Uterus (tissue), 4 donors: ENCODE results near the gene ELANE. TPM values are rescaled to one million over a fixed set of nuclear protein-coding genes. Genes with fewer than 3 reads are reported as not detected.
"Not testable (repeated sequence)": the region's sequence is repeated elsewhere in the genome, so short reads cannot be mapped to it uniquely, and the experiment has no call there.

Experiments used
- DNase-seq, 2 donors: peaks; one replicate each; pipeline ENCODE4 v3.0.0-alpha.2; 2019 to 2020
- H3K27ac ChIP-seq, 2 donors: fragments of 200-600 bp; sonication (generic); 1 replicate in 1 of 2; 2 replicates in 1 of 2; pipeline ENCODE4 v1.5.1; 2016 to 2018
- H3K27me3 ChIP-seq, 2 donors: fragments of 200-600 bp; sonication (generic); one replicate each; pipeline ENCODE4 v1.5.1; 2018 to 2019; ENCODE audit warnings: control low read depth in 1 of 2
- H3K36me3 ChIP-seq, 2 donors: fragments of 200-600 bp; sonication (generic); one replicate each; pipeline ENCODE4 v1.5.1; 2019; ENCODE audit warnings: control low read depth in 1 of 2
- H3K4me1 ChIP-seq, 2 donors: fragments of 200-600 bp; sonication (generic); one replicate each; pipeline ENCODE4 v1.5.1; 2018 to 2019; ENCODE audit warnings: control low read depth in 1 of 2
- H3K4me3 ChIP-seq, 2 donors: fragments of 200-600 bp; sonication (generic); 1 replicate in 1 of 2; 2 replicates in 1 of 2; pipeline ENCODE4 v1.5.1; 2018 to 2019; ENCODE audit warnings: mild to moderate bottlenecking in 1 of 2
- H3K9me3 ChIP-seq, 2 donors: fragments of 200-600 bp; sonication (generic); one replicate each; pipeline ENCODE4 v1.5.1; 2019; ENCODE audit warnings: control low read depth in 1 of 2
- CTCF ChIP-seq, 4 experiments: fragments of 200-600 bp in 2 of 4; fragments of 450-650 bp in 2 of 4; sonication (generic) in 2 of 4; IDR thresholded peaks; one replicate each; pipeline ENCODE4 v1.5.1; 2016 to 2019; ENCODE audit warnings: antibody characterized with exemption in 4 of 4, mild to moderate bottlenecking in 2 of 4, moderate library complexity in 1 of 4
- POLR2A ChIP-seq, 2 donors: fragments of 450-650 bp; IDR thresholded peaks; one replicate each; pipeline ENCODE4 v1.6.1; 2016; ENCODE audit warnings: antibody characterized with exemption in 2 of 2, mild to moderate bottlenecking in 1 of 2, moderate library complexity in 1 of 2
- intact Hi-C: fragments of 100-400 bp; cut with DNase I; formaldehyde crosslinking; loops from one replicate; pipeline ENCODE4 v1.15.1; 2023; ENCODE audit warnings: low total_unique reads
- total RNA-seq, 4 donors: library from RNA; depleted of rRNA in 3 of 4; stranded (reverse); fragments of >200 nt in 3 of 4; gene quantifications; one replicate each; pipeline versions ENCODE4 v1.1.0 to v1.2.4, GENCODE V29; 2014 to 2023
- donor health status: DM: yes; HTN: yes; CAD: no.

ELANE gene
- total RNA-seq, 4 donors from 2014 or later, result 3.4 TPM; not detected in 3

GRCh38 chr19:814152-815078, 37.7 kb upstream of the ELANE start:
- H3K36me3 ChIP-seq, result no peaks in the 10 kb centered on the region
- H3K4me3 ChIP-seq, result no peak overlapping the region
- no peaks in the 10 kb centered on the region for H3K9me3 ChIP-seq
- TF ChIP-seq POLR2A (IDR thresholded peaks at IDR 0.05) (no peak), CTCF (IDR thresholded peaks at IDR 0.05) (no peak)
- H3K4me1 ChIP-seq, result no peaks in the 10 kb centered on the region
- H3K27ac ChIP-seq, result no peak overlapping the region
- DNase-seq, result no peak
- intact Hi-C loops, result no loop called here
- H3K27me3 ChIP-seq, result no peaks in the 10 kb centered on the region

- no peaks in the 10 kb centered on the region for H3K4me1 ChIP-seq
- H3K4me3 ChIP-seq, result no peak overlapping the region
- H3K36me3 ChIP-seq, result no peaks in the 10 kb centered on the region
- DNase-seq, result no peak
- no peak overlapping the region for H3K27ac ChIP-seq
- TF ChIP-seq POLR2A (IDR thresholded peaks at IDR 0.05) (no peak), CTCF (IDR thresholded peaks at IDR 0.05) (no peak)
- intact Hi-C loops, result no loop called here
- H3K9me3 ChIP-seq, result no peaks in the 10 kb centered on the region
- no peaks in the 10 kb centered on the region for H3K27me3 ChIP-seq
Measured at GRCh38 chr19:815079-815774, 36.9 kb upstream of the ELANE start.

GRCh38 chr19:815775-816499, 36.2 kb upstream of the ELANE start:
- intact Hi-C loops, result no loop called here
- H3K9me3 ChIP-seq, result no peaks in the 10 kb centered on the region
- H3K36me3 ChIP-seq, result no peaks in the 10 kb centered on the region
- no peak overlapping the region for H3K27ac ChIP-seq
- DNase-seq, result no peak
- TF ChIP-seq CTCF (IDR thresholded peaks at IDR 0.05) (no peak), POLR2A (IDR thresholded peaks at IDR 0.05) (no peak)
- no peaks in the 10 kb centered on the region for H3K27me3 ChIP-seq
- H3K4me3 ChIP-seq, result no peak overlapping the region
- H3K4me1 ChIP-seq, result no peaks in the 10 kb centered on the region

DNA sequence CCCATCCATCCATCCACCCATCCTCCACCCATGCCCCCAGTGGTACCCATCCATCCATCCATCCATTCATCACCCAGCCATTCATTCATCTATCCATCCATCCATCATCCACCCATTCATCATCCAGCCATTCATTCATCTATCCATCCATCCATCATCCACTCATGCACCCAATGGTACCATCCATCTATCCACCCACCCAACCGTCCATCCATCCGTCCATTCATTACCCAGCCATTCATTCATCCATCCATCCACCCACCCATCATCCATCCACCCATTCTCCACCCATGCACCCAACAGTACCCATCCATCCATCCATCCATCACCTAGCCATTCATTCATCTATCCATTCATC, 35.6 kb upstream of the ELANE start:
- intact Hi-C loops, result no loop called here
- no peak overlapping the region for H3K4me3 ChIP-seq
- H3K9me3 ChIP-seq, result no peaks in the 10 kb centered on the region
- H3K36me3 ChIP-seq, result no peaks in the 10 kb centered on the region
- H3K4me1 ChIP-seq, result peaks cover 0 to 3% of the 10 kb centered on the region in 2 donors
- no peak overlapping the region for H3K27ac ChIP-seq
- DNase-seq, result no peak
- no peak for TF ChIP-seq POLR2A (IDR thresholded peaks at IDR 0.05)
- no peak for TF ChIP-seq CTCF (IDR thresholded peaks at IDR 0.05)
- H3K27me3 ChIP-seq, result no peaks in the 10 kb centered on the region

DNA sequence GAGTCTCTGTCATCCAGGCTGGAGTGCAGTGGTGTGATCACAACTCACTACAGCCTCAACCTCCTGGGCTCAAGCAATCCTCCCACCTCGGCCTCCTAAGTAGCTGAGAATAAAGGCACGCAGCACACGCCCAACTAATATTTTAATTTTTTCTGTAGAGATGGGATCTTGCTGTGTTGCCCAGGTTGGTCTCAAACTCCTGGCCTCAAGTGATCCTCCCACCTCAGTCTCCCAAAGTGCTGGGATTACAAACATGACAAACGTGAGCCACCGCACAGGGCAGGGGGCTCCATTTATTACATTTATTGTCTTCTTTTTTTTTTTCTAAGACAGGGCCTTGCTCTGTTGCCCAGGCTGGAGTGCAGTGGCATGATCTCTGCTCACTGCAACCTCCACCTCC, 31.9 kb upstream of the ELANE start:
- intact Hi-C loops, H3K4me3 ChIP-seq, DNase-seq, H3K9me3 ChIP-seq, H3K36me3 ChIP-seq, H3K27ac ChIP-seq: not testable (repeated sequence)
- Histone ChIP-seq H3K4me1 (peaks cover 0 to 14% of the 10 kb centered on the region in 2 donors), H3K27me3 (peaks cover 5 to 11% of the 10 kb centered on the region in 2 donors)
